ENCODE results near the gene POU6F1. TPM values are rescaled to one million over a fixed set of nuclear protein-coding genes. Genes with fewer than 3 reads are reported as not detected.
A peak's percentile ranks its signal among the peaks of the same experiment; 100 is the strongest.

The POU6F1 gene
- total and polyA plus RNA-seq, 2 of the 8 experiments (the other 6 are each of a cell fraction or from before 2014, with no cell fraction given) = 5.6 to 8.7 TPM

GRCh38 chr12:51218607-51219161, 822 bp upstream of the POU6F1 start:
- H3K79me2 ChIP-seq (ENCODE audit: control insufficient read depth in 1 of 2, insufficient read depth in 2 of 2, low read length in 2 of 2) = peaks cover 0 to 5% of the 10 kb centered on the region in 2 experiments; a peak in 1 of 4 replicates
- peak overlapping the region; percentile 16 for H3K4ac ChIP-seq (replicated peaks; ENCODE audit: insufficient read length, low read depth, low read length)
- H2BK120ac ChIP-seq (replicated peaks; ENCODE audit: low read depth, low read length) = no peak overlapping the region
- CTCF ChIA-PET (ENCODE audit: partially characterized antibody) = interaction anchor here (1.0 to 2.5 kb wide), 11 partner anchors 11 to 131 kb away, joined by 3 to 14 read pairs (median 4); partner anchors contain the start of gene DAZAP2
- peak overlapping the region; percentile 90 for H3K18ac ChIP-seq (ENCODE audit: extremely low read depth, low read length)
- 55% methylated on average over 10 of the region's 10 CpGs; no CpG with 5 or more reads in 1 of the 2 experiments for WGBS, 2 experiments (ENCODE audit: extremely low coverage in 1 of 2, insufficient coverage in 1 of 2, insufficient read length in 1 of 2, insufficient replicate concordance in 2 of 2, low coverage in 1 of 2, low lambda C conversion rate in 2 of 2, missing lambda C conversion rate in 1 of 2)
- H3K36me3 ChIP-seq (ENCODE audit: control insufficient read depth in 2 of 4, insufficient read depth in 4 of 4, low read length in 3 of 4) = no peaks in the 10 kb centered on the region
- H3K4me3 ChIP-seq (ENCODE audit: extremely low read depth in 1 of 4, insufficient read depth in 2 of 4, low read depth in 3 of 4, low read length in 4 of 4) = peak overlapping the region; percentile 44 to 85 (median 67)
- H3K79me1 ChIP-seq (ENCODE audit: low read depth, low read length) = no peaks in the 10 kb centered on the region; the same call in 1 of the 2 replicates
- H4K91ac ChIP-seq (replicated peaks; ENCODE audit: insufficient read length, low read length) = peak overlapping the region; percentile 0
- no peak overlapping the region for H3K23ac ChIP-seq (ENCODE audit: insufficient read length)
- H2BK12ac ChIP-seq (ENCODE audit: low read depth, low read length) = peak overlapping the region; percentile 82
- no peak; a peak in 1 of 3 replicates for TF ChIP-seq POLR2A (IDR thresholded peaks at IDR 0.05; ENCODE audit: control extremely low read depth in 1 of 2, low read depth in 2 of 2, low read length in 2 of 2)
- no peak for TF ChIP-seq POU5F1 (IDR thresholded peaks at IDR 0.05; ENCODE audit: low read depth, low read length)
- peak; percentile 49; the same call in 1 of the 2 replicates for TF ChIP-seq POLR2AphosphoS5 (IDR thresholded peaks at IDR 0.05; ENCODE audit: low read depth, low read length)
- peak; percentile 15 for TF ChIP-seq KDM4A (IDR thresholded peaks at IDR 0.05; ENCODE audit: low read depth, low read length, severe bottlenecking)
- peak overlapping the region; percentile 76 for H3K4me2 ChIP-seq (ENCODE audit: insufficient read depth in 1 of 2, low read depth in 2 of 2, low read length in 2 of 2)
- POLR2A ChIA-PET (ENCODE audit: partially characterized antibody) = interaction anchor here (0.6 to 2.6 kb wide), 15 partner anchors 12 to 191 kb away, joined by 3 to 22 read pairs (median 4); partner anchors contain the start of genes CSRNP2 and DAZAP2
- H3K27ac ChIP-seq (ENCODE audit: low read depth, low read length) = peak overlapping the region; percentile 74; the same call in 1 of the 2 replicates
- H4K20me1 ChIP-seq (replicated peaks in 1 of 2; ENCODE audit: control insufficient read depth in 1 of 2, insufficient read depth in 2 of 2, low read length in 2 of 2) = no peaks in the 10 kb centered on the region
- no peaks in the 10 kb centered on the region for H3K27me3 ChIP-seq (replicated peaks in 1 of 4; ENCODE audit: control insufficient read depth in 3 of 4, extremely low read depth in 1 of 4, insufficient read depth in 3 of 4, low read length in 3 of 4)
- H2BK15ac ChIP-seq (ENCODE audit: low read length) = peak overlapping the region; percentile 19; the same call in 1 of the 2 replicates
- peaks cover 10% of the 10 kb centered on the region; the same call in 1 of the 2 replicates for H3K23me2 ChIP-seq (ENCODE audit: low read depth, low read length)
- H4K8ac ChIP-seq (ENCODE audit: extremely low read depth, insufficient read depth, low read length) = peak overlapping the region; percentile 95
- peaks cover 0 to 10% (median 7%) of the 10 kb centered on the region in 4 experiments; a peak in 5 of 7 replicates for H3K4me1 ChIP-seq (replicated peaks in 1 of 4; ENCODE audit: control insufficient read depth in 3 of 4, insufficient read depth in 4 of 4, low read length in 3 of 4)
- 0 out of 2 replicates have a peak overlapping the region, but pooled peaks have one; percentile 54 for H2AFZ ChIP-seq (ENCODE audit: low read length)
- DNase-seq (ENCODE audit: low read depth in 1 of 2, low spot score in 2 of 2) (peak in 1 of 2 experiments; percentile 52), FAIRE-seq (no peak)
- peak overlapping the region in 3 of 4 experiments; percentile 75 to 77 (median 76); a peak in 6 of 7 replicates for H3K9ac ChIP-seq (replicated peaks in 1 of 4; ENCODE audit: extremely low read depth in 1 of 4, low read depth in 3 of 4, low read length in 3 of 4)
- H4K5ac ChIP-seq (ENCODE audit: insufficient read length, low read depth, low read length) = no peak overlapping the region
- no peaks in the 10 kb centered on the region for H3K9me3 ChIP-seq (ENCODE audit: insufficient read depth in 2 of 2, low read depth in 1 of 2, low read length in 1 of 2)
- H2BK20ac ChIP-seq (ENCODE audit: low read length) = peak overlapping the region; percentile 93
- H2BK5ac ChIP-seq (ENCODE audit: low read depth, low read length) = peak overlapping the region; percentile 41
- no peak overlapping the region for H3K56ac ChIP-seq (replicated peaks; ENCODE audit: insufficient read length, low read depth, low read length)
- H3K14ac ChIP-seq (ENCODE audit: insufficient read length) = no peak overlapping the region
- H2AK5ac ChIP-seq (ENCODE audit: low read depth, low read length) = 0 out of 2 replicates have a peak overlapping the region, but pooled peaks have one; percentile 19

Measured in H1 (cell line).